OCI-LY1 (cell line): ENCODE measurements around the gene KIF13A.

ENCODE experiments used
- H2AFZ ChIP-seq: fragments of 200-600 bp; sonication (generic), shearing (Covaris generic); 2 replicates; pipeline ENCODE4 v1.6.0; 2014; ENCODE audit warnings: antibody characterized with exemption, mild to moderate bottlenecking, low read length
- H3F3A ChIP-seq: fragments of 200-600 bp; sonication (generic), shearing (Covaris generic); 2 replicates; pipeline ENCODE4 v1.6.0; 2014; ENCODE audit warnings: mild to moderate bottlenecking, antibody characterized with exemption, low read length, moderate library complexity; ENCODE audit not compliant: insufficient read depth
- H3K27ac ChIP-seq: fragments of 200-600 bp; sonication (generic); 2 replicates; pipeline ENCODE4 v1.5.1; 2014; ENCODE audit warnings: low read length, mixed run types, mild to moderate bottlenecking, low read depth; ENCODE audit not compliant: poor library complexity, severe bottlenecking
- H3K27me3 ChIP-seq: fragments of 200-600 bp; sonication (generic); 2 replicates; pipeline ENCODE4 v1.6.0; 2014; ENCODE audit warnings: antibody characterized with exemption, mild to moderate bottlenecking, low read length, moderate library complexity; ENCODE audit not compliant: insufficient read depth
- H3K36me3 ChIP-seq: fragments of 200-600 bp; sonication (generic); 2 replicates; pipeline ENCODE4 v1.6.1; 2014; ENCODE audit warnings: mild to moderate bottlenecking, antibody characterized with exemption, low read length, moderate library complexity, mixed read lengths; ENCODE audit not compliant: insufficient read depth
- H3K4me1 ChIP-seq: fragments of 200-600 bp; sonication (generic); 2 replicates; pipeline ENCODE4 v1.5.1; 2014; ENCODE audit warnings: mild to moderate bottlenecking, low read length, moderate library complexity; ENCODE audit not compliant: insufficient read depth, severe bottlenecking
- H3K4me2 ChIP-seq: fragments of 200-600 bp; sonication (generic), shearing (Covaris generic); 2 replicates; pipeline ENCODE4 v1.6.1; 2014; ENCODE audit warnings: low read length
- H3K4me3 ChIP-seq: fragments of 200-600 bp; sonication (generic); 2 replicates; pipeline ENCODE4 v1.5.1; 2014; ENCODE audit warnings: low read length, low read depth, mild to moderate bottlenecking, mixed read lengths; ENCODE audit not compliant: poor library complexity, severe bottlenecking
- H3K79me2 ChIP-seq: fragments of 200-600 bp; shearing (Covaris generic); 2 replicates; pipeline ENCODE4 v1.6.1; 2016; ENCODE audit warnings: mixed run types, low read length, mixed read lengths; ENCODE audit not compliant: insufficient read depth
- H3K9ac ChIP-seq: fragments of 200-600 bp; sonication (generic), shearing (Covaris generic); 2 replicates; pipeline ENCODE4 v1.6.1; 2014; ENCODE audit warnings: mild to moderate bottlenecking, low read length, mixed read lengths
- H3K9me2 ChIP-seq: fragments of 200-600 bp; sonication (generic), shearing (Covaris generic); 2 replicates; pipeline ENCODE4 v1.6.1; 2014; ENCODE audit warnings: low read depth, mild to moderate bottlenecking, low read length, mixed read lengths
- H3K9me3 ChIP-seq: fragments of 200-600 bp; shearing (Covaris generic); 2 replicates; pipeline ENCODE4 v1.6.1; 2014; ENCODE audit warnings: low read length, mixed read lengths
- H4K20me1 ChIP-seq: fragments of 200-600 bp; sonication (generic), shearing (Covaris generic); 2 replicates; pipeline ENCODE4 v1.6.0; 2016; ENCODE audit warnings: mild to moderate bottlenecking, low read length; ENCODE audit not compliant: insufficient read depth
- EZH2 ChIP-seq: fragments of 200-600 bp; sonication (generic), shearing (Covaris generic); IDR thresholded peaks from 2 replicates; pipeline ENCODE4 v1.8.0; 2017; ENCODE audit warnings: borderline replicate concordance, mixed run types, mild to moderate bottlenecking, antibody characterized with exemption, low read length, moderate library complexity, mixed read lengths
- TF ChIP-seq, protein P1 (sequence below): fragments of 200-600 bp; sonication (generic), shearing (Covaris generic); IDR thresholded peaks from 2 replicates; pipeline ENCODE4 v1.5.1; 2017; ENCODE audit warnings: mild to moderate bottlenecking, antibody characterized with exemption, low read length, moderate library complexity, mixed read lengths

Gene KIF13A

GRCh38 chr6:17710331-17710730, 277.1 kb downstream of the KIF13A start:
- Histone ChIP-seq H3K9me2 (no peaks in the 10 kb centered on the region), H3F3A (no peaks in the 10 kb centered on the region), H3K27me3 (no peaks in the 10 kb centered on the region), H2AFZ (no peak overlapping the region), H3K9ac (no peak overlapping the region), H3K36me3 (no peaks in the 10 kb centered on the region), H3K4me2 (no peak overlapping the region), H3K9me3 (no peaks in the 10 kb centered on the region), H3K4me1 (peaks cover 7% of the 10 kb centered on the region), H3K27ac (no peak overlapping the region), H4K20me1 (no peaks in the 10 kb centered on the region), H3K79me2 (peaks cover 5% of the 10 kb centered on the region), H3K4me3 (no peak overlapping the region)
- TF ChIP-seq EZH2, result no peak
- TF ChIP-seq, protein P1, sequence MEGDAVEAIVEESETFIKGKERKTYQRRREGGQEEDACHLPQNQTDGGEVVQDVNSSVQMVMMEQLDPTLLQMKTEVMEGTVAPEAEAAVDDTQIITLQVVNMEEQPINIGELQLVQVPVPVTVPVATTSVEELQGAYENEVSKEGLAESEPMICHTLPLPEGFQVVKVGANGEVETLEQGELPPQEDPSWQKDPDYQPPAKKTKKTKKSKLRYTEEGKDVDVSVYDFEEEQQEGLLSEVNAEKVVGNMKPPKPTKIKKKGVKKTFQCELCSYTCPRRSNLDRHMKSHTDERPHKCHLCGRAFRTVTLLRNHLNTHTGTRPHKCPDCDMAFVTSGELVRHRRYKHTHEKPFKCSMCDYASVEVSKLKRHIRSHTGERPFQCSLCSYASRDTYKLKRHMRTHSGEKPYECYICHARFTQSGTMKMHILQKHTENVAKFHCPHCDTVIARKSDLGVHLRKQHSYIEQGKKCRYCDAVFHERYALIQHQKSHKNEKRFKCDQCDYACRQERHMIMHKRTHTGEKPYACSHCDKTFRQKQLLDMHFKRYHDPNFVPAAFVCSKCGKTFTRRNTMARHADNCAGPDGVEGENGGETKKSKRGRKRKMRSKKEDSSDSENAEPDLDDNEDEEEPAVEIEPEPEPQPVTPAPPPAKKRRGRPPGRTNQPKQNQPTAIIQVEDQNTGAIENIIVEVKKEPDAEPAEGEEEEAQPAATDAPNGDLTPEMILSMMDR, result no peak

- no peaks in the 10 kb centered on the region for H3K27me3 ChIP-seq
- H3K9me2 ChIP-seq, result no peaks in the 10 kb centered on the region
- no peak overlapping the region for H3K9ac ChIP-seq
- H3K36me3 ChIP-seq, result no peaks in the 10 kb centered on the region
- H3K4me1 ChIP-seq, result peaks cover 12% of the 10 kb centered on the region
- H3K79me2 ChIP-seq, result peaks cover 13% of the 10 kb centered on the region
- TF ChIP-seq EZH2, result no peak
- TF ChIP-seq, protein P1, result no peak
- no peaks in the 10 kb centered on the region for H3K9me3 ChIP-seq
- H3F3A ChIP-seq, result no peaks in the 10 kb centered on the region
- no peak overlapping the region for H3K4me2 ChIP-seq
- H3K27ac ChIP-seq, result no peak overlapping the region
- H4K20me1 ChIP-seq, result no peaks in the 10 kb centered on the region
- no peak overlapping the region for H3K4me3 ChIP-seq
- no peak overlapping the region for H2AFZ ChIP-seq
Observed at GRCh38 chr6:17709476-17709875, 278.0 kb downstream of the KIF13A start.
